Measurements from ENCODE around the gene CWC25. TPM values are rescaled to one million over a fixed set of nuclear protein-coding genes. Genes with fewer than 3 reads are reported as not detected.
A peak's percentile ranks its signal among the peaks of the same experiment; 100 is the strongest.

CWC25 gene
- total and polyA plus RNA-seq, 2 of the 13 experiments (the other 11 are each of a cell fraction or from before 2014, with no cell fraction given), result 15.6 to 22.7 TPM

DNA sequence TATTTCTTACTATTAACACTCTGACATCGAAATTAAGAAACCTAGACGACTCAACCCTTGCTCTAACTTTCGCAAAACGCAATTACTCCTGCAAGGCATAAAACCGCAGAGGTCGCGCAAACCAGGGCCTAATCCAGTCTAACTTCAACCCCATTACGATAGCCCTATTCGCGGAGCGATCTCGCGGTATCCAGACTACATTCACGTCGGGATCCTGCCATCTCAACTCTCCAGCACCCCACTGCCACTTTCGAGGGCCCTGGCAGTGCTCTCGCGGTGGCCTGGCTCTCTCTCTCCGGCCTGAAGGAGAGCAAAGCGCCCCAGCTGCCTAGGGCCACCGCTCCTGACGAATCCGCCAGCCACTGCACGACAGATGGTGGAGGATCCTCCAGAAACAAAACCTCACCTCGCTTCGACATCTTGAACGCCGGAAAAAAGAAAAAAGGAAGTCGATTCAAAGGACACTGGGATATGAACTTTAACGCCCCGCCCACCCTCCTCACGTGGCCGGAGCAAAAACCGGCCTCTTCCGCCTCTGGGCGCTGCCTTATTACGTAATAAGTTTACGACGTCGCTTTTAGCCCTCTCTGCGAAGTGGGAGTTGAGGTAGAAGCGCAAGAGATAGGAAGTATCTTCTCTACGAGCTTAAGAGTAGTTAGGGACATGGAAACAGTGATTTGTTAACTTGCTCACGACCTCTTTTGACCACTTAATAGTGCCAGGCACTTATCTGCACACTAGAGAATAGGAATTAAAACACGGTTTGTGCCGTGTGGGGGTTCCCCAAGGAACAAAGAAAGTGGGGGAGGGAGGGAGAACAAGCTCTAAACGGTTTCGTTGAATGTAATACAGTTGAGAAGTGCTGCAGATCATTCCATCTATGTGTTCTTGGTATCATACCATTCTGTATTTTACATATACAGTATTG is 28.4 kb upstream of the CWC25 start, which contains the start of gene RPL23 (continued):
- TF ChIP-seq SMARCE1 (IDR thresholded peaks at IDR 0.05; ENCODE audit: borderline replicate concordance) (no peak), ZNF572 (CRISPR knock-in tag; IDR thresholded peaks at IDR 0.05) (0 out of 2 replicates have a peak, but pooled peaks have one; percentile 41), FOXJ3 (CRISPR knock-in tag; IDR thresholded peaks at IDR 0.05; ENCODE audit: borderline replicate concordance) (peak; percentile 86; the same call in 1 of the 2 replicates), JDP2 (CRISPR knock-in tag; IDR thresholded peaks at IDR 0.05; ENCODE audit: borderline replicate concordance) (peak; percentile 58; the same call in 1 of the 2 replicates), ETV6 (CRISPR knock-in tag; conservative IDR thresholded peaks at IDR 0.05) (peak; percentile 87; the same call in 1 of the 2 replicates), ZNF460 (CRISPR knock-in tag; IDR thresholded peaks at IDR 0.05; ENCODE audit: borderline replicate concordance) (no peak), HNF4A (CRISPR knock-in tag; IDR thresholded peaks at IDR 0.05) (peak; percentile 62), PAX8 (CRISPR knock-in tag; IDR thresholded peaks at IDR 0.05; ENCODE audit: borderline replicate concordance) (peak; percentile 90; the same call in 1 of the 2 replicates), MXD4 (CRISPR knock-in tag; IDR thresholded peaks at IDR 0.05) (peak; percentile 87), ZNF430 (CRISPR knock-in tag; IDR thresholded peaks at IDR 0.05) (peak; percentile 84), TOPORS (CRISPR knock-in tag; IDR thresholded peaks at IDR 0.05) (peak; percentile 94; the same call in 1 of the 2 replicates), JUNB (CRISPR knock-in tag; IDR thresholded peaks at IDR 0.05; ENCODE audit: borderline replicate concordance) (peak; percentile 79; the same call in 1 of the 2 replicates), ZNF546 (CRISPR knock-in tag; conservative IDR thresholded peaks at IDR 0.05) (peak; percentile 94; the same call in 1 of the 2 replicates), ZNF20 (CRISPR knock-in tag; IDR thresholded peaks at IDR 0.05) (no peak), ARID4A (CRISPR knock-in tag; IDR thresholded peaks at IDR 0.05; ENCODE audit: borderline replicate concordance) (peak; percentile 94; the same call in 1 of the 2 replicates), SRF (IDR thresholded peaks at IDR 0.05; ENCODE audit: low read depth, low read length) (peak; percentile 80), RARG (CRISPR knock-in tag; IDR thresholded peaks at IDR 0.05; ENCODE audit: low read depth) (peak; percentile 87; the same call in 1 of the 2 replicates)
- TF ChIP-seq, protein P1, sequence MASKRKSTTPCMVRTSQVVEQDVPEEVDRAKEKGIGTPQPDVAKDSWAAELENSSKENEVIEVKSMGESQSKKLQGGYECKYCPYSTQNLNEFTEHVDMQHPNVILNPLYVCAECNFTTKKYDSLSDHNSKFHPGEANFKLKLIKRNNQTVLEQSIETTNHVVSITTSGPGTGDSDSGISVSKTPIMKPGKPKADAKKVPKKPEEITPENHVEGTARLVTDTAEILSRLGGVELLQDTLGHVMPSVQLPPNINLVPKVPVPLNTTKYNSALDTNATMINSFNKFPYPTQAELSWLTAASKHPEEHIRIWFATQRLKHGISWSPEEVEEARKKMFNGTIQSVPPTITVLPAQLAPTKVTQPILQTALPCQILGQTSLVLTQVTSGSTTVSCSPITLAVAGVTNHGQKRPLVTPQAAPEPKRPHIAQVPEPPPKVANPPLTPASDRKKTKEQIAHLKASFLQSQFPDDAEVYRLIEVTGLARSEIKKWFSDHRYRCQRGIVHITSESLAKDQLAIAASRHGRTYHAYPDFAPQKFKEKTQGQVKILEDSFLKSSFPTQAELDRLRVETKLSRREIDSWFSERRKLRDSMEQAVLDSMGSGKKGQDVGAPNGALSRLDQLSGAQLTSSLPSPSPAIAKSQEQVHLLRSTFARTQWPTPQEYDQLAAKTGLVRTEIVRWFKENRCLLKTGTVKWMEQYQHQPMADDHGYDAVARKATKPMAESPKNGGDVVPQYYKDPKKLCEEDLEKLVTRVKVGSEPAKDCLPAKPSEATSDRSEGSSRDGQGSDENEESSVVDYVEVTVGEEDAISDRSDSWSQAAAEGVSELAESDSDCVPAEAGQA (IDR thresholded peaks at IDR 0.05; ENCODE audit: low read depth), result peak; percentile 98
- TF ChIP-seq, protein P1 (CRISPR knock-in tag; IDR thresholded peaks at IDR 0.05; ENCODE audit: borderline replicate concordance), result peak; percentile 94; the same call in 1 of the 2 replicates

Data from HepG2 (cell line).